Glutamatergic neuron (in vitro differentiated cells): ENCODE data around the gene ITGA1. TPM values are rescaled to one million over a fixed set of nuclear protein-coding genes. Genes with fewer than 3 reads are reported as not detected.
"Not testable (repeated sequence)": the region's sequence is repeated elsewhere in the genome, so short reads cannot be mapped to it uniquely, and the experiment has no call there.

ENCODE experiments used
- DNase-seq: peaks from one replicate; pipeline ENCODE4 v3.0.0; 2022
- H3K27ac Mint-ChIP-seq: one replicate; pipeline ENCODE4 v1.8.0; 2020; ENCODE audit warnings: mild to moderate bottlenecking, mixed read lengths, inconsistent platforms; ENCODE audit not compliant: unreplicated experiment
- H3K27me3 Mint-ChIP-seq: one replicate; pipeline ENCODE4 v1.8.0; 2020; ENCODE audit warnings: mild to moderate bottlenecking, moderate library complexity, mixed read lengths, inconsistent platforms; ENCODE audit not compliant: unreplicated experiment
- H3K36me3 Mint-ChIP-seq: one replicate; pipeline ENCODE4 v1.8.0; 2020; ENCODE audit warnings: mild to moderate bottlenecking, mixed read lengths, inconsistent platforms; ENCODE audit not compliant: unreplicated experiment
- H3K4me1 Mint-ChIP-seq: one replicate; pipeline ENCODE4 v1.8.0; 2020; ENCODE audit warnings: mild to moderate bottlenecking, low read depth, mixed read lengths, inconsistent platforms; ENCODE audit not compliant: unreplicated experiment
- H3K4me3 Mint-ChIP-seq: one replicate; pipeline ENCODE4 v1.8.0; 2020; ENCODE audit warnings: mild to moderate bottlenecking, mixed read lengths, inconsistent platforms; ENCODE audit not compliant: unreplicated experiment
- H3K9me3 Mint-ChIP-seq: one replicate; pipeline ENCODE4 v1.8.0; 2020; ENCODE audit warnings: mild to moderate bottlenecking, moderate library complexity, mixed read lengths, inconsistent platforms; ENCODE audit not compliant: unreplicated experiment
- total RNA-seq: library from RNA; stranded (reverse); fragmentation: NEBNext Ultra II Directional; extraction: Animal tissue kit (Norgen Biotek cat#: 25700); gene quantifications from one replicate; pipeline ENCODE4 v1.2.1, GENCODE V29; 2021; ENCODE audit not compliant: unreplicated experiment
- TF ChIP-seq, protein P1 (sequence below): fragments of 200-600 bp; sonication (generic); IDR thresholded peaks from one replicate; pipeline ENCODE4 v1.5.0; 2021; ENCODE audit not compliant: partially characterized antibody, unreplicated experiment

ITGA1 gene
- total RNA-seq, 1 donor from 2014 or later: 0.96 TPM

DNA sequence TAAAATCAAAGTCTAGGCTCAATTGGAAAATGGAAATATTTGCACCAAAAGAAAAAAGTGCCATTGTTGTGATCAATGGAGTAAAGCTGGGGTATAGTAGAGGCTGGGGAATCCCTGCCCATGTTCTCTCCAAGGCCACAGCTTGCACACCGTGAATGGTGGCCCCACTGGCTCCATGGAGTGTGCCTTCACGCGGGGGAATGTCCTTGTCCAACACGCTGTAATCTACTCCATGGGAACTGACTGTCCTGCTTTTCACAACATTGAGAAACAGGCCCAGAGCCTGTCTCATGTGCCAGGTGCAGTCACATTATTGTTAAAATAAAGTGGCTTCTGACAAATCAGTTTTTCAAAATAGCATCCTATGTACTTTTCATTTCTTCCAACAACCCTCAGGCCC is 168.3 kb downstream of the ITGA1 start:
- TF ChIP-seq, protein P1, sequence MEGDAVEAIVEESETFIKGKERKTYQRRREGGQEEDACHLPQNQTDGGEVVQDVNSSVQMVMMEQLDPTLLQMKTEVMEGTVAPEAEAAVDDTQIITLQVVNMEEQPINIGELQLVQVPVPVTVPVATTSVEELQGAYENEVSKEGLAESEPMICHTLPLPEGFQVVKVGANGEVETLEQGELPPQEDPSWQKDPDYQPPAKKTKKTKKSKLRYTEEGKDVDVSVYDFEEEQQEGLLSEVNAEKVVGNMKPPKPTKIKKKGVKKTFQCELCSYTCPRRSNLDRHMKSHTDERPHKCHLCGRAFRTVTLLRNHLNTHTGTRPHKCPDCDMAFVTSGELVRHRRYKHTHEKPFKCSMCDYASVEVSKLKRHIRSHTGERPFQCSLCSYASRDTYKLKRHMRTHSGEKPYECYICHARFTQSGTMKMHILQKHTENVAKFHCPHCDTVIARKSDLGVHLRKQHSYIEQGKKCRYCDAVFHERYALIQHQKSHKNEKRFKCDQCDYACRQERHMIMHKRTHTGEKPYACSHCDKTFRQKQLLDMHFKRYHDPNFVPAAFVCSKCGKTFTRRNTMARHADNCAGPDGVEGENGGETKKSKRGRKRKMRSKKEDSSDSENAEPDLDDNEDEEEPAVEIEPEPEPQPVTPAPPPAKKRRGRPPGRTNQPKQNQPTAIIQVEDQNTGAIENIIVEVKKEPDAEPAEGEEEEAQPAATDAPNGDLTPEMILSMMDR: no peak
- no peaks in the 10 kb centered on the region for H3K27me3 Mint-ChIP-seq
- no peaks in the 10 kb centered on the region for H3K36me3 Mint-ChIP-seq
- DNase-seq: no peak
- H3K9me3 Mint-ChIP-seq: no peaks in the 10 kb centered on the region
- no peak overlapping the region for H3K4me3 Mint-ChIP-seq
- H3K4me1 Mint-ChIP-seq: no peaks in the 10 kb centered on the region
- no peak overlapping the region for H3K27ac Mint-ChIP-seq

DNA sequence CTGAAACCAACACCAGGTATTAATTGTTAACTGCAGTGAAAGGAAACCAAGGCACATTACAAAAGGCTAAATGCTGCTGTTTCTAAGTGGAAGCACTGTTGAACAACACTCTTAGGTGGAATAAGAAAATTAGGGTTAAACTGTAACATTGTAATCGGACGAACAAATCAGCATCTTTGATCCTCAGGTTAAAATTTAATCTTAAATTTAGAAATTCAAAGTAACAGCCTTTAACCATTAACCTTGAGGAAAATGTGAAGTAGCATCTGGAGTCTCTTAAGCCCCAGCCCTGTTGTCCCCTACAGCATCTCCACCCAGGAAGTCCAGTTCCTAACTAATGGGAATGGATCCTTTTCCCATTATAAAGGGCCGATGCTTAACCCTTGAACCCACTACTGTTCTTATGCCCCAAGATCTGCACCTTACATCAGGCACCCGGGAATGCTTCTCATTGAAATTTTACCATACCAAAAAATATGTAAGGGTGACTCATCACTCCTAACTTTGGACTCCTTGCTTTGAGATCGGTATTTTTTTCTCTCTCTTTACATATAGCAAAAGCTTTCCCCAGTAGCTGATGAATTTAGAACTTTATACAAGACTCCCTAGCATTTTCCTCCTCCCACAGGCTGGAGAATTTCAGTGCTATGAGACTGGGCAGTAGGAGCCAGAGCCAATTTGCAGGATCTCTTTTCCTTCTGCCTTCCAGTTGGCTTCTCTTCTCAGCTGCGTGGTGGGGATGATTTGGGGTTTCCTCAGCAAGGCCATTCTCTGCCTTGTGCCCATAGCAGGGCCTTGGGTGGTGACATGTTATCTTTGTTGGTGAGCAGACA is 169.4 kb downstream of the ITGA1 start:
- TF ChIP-seq, protein P1: no peak
- H3K4me1 Mint-ChIP-seq: no peaks in the 10 kb centered on the region
- no peaks in the 10 kb centered on the region for H3K36me3 Mint-ChIP-seq
- no peak for DNase-seq
- no peak overlapping the region for H3K4me3 Mint-ChIP-seq
- no peaks in the 10 kb centered on the region for H3K9me3 Mint-ChIP-seq
- no peaks in the 10 kb centered on the region for H3K27me3 Mint-ChIP-seq
- H3K27ac Mint-ChIP-seq: no peak overlapping the region

DNA sequence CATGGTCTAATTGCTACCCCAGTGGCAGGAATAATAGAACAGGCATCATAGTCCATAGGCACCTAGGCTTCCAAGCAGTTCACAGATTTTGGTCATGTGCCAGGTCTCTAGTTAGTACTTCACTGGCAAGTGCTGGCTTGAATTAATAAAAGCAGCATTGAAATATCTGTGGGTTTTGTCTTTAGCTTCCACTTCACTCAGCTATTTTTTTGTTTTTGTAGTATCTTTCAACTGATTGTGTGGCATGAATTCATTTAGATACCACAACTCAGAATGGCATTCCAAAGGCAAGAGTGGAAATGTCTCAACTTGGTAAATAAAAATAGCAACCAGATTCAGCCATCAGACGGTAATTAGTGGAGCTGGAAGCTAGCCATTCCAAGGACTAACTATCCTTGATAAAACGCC is 173.6 kb downstream of the ITGA1 start:
- TF ChIP-seq, protein P1: no peak
- no peak for DNase-seq
- no peak overlapping the region for H3K27ac Mint-ChIP-seq

DNA sequence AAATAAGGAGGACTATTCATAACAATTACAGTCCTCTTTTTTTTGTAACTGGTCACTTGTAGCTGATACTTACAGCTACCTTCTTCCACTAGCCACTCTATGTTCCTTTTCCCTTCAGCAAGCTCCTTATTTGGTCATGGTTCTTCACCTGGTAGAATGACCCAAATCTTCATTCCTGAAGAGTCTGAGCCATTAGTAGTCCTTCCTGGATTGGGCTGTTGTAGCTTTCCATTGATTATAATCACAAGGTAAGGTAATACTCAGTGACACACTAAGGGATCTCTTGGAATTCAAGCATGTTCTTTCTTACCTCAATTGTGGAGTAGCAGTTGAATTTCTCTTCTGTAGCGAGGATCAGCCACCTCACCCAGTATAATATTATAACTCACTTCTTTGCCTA is 175.9 kb downstream of the ITGA1 start:
- Mint-ChIP-seq H3K4me1 (no peaks in the 10 kb centered on the region), H3K27ac (no peak overlapping the region), H3K36me3 (no peaks in the 10 kb centered on the region), H3K4me3 (no peak overlapping the region), H3K9me3 (peaks cover 3% of the 10 kb centered on the region), H3K27me3 (no peaks in the 10 kb centered on the region)
- TF ChIP-seq, protein P1: no peak
- DNase-seq: no peak

More for the DNA sequence above, 173.6 kb downstream of the ITGA1 start:
- no peaks in the 10 kb centered on the region for H3K4me1 Mint-ChIP-seq
- no peak overlapping the region for H3K4me3 Mint-ChIP-seq
- no peaks in the 10 kb centered on the region for H3K27me3 Mint-ChIP-seq
- no peaks in the 10 kb centered on the region for H3K9me3 Mint-ChIP-seq
- H3K36me3 Mint-ChIP-seq: no peaks in the 10 kb centered on the region

DNA sequence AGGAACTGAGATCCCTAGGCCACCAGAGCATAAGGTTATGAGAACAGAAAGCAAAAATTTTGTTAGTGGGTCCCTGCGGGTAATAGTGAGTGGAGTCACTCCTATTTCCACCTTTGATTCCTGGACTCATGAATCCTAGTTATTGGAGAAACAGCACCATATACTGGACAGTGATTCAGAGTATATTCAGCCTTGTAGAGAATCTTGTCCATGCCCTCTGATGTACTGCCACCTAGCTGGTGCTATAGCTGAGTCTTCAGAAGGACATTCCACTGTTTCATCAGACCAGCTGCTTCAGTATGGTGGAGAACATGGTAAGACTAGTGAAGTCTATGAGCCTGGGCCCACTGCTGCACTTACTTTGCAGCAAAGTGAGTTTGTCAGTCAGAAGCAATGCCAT is 176.4 kb downstream of the ITGA1 start:
- Mint-ChIP-seq H3K4me3 (no peak overlapping the region), H3K9me3 (peaks cover 4% of the 10 kb centered on the region), H3K36me3 (no peaks in the 10 kb centered on the region), H3K27me3 (no peaks in the 10 kb centered on the region), H3K4me1 (no peaks in the 10 kb centered on the region), H3K27ac (no peak overlapping the region)
- no peak for DNase-seq
- TF ChIP-seq, protein P1: no peak

DNA sequence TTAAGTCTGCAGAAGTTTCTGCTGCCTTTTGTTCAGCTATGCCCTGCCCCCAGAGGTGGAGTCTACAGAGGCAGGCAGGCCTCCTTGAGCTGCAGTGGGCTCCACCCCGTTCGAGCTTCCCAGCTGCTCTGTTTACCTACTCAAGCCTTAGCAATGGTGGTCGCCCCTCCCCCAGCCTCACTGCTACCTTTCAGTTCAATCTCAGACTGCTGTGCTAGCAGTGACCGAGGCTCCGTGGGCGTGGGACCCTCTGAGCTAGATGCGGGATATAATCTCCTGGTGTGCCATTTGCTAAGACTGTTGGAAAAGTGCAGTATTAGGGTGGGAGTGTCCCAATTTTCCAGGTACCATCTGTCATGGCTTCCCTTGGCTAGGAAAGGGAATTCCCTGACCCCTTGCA is 188.4 kb downstream of the ITGA1 start:
- not testable (repeated sequence) for H3K27me3 Mint-ChIP-seq, DNase-seq, H3K27ac Mint-ChIP-seq, H3K9me3 Mint-ChIP-seq, H3K4me1 Mint-ChIP-seq, H3K4me3 Mint-ChIP-seq, H3K36me3 Mint-ChIP-seq
